ENCODE results near the gene OSGEPL1.
"Not testable (repeated sequence)": the region's sequence is repeated elsewhere in the genome, so short reads cannot be mapped to it uniquely, and the experiment has no call there.

OSGEPL1 gene

DNA sequence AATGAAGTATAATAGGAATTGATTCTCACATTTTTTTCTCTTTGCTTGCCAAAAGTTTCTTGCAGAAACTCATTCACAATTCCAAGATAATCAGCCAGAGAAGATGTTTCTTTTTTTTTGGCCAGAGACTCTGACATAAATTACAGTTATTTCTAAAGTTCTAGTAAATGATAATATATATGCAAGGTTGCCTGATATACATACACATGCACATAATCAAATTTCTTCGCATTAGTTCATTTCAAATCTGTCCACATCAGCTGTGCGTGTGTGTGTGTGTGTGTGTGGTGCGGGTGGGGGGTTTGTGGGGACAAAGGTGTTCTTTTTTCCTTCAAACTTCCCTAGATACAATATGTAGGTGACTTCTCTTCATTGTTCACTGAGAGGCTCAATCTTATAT is 33.2 kb downstream of the OSGEPL1 start:
- no peak for DNase-seq (ENCODE audit: low read depth)

DNA sequence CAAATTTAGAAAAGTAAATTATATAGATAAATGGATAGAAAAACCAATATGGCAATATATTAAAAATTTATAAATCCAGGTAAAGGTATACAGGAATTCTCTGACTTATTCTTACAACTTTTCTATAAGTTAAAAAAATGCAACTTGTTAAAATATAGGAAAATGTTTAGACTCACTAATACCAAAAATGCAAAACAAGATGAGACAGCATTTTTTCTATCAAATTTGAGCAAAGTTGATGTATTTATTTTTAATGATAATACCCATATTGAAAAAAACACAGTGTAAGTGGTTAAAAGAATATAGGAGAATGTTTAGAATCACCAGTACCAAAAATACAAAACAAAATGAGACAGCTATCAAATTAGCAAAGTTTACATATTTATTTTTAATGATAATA is 35.7 kb downstream of the OSGEPL1 start:
- no peak for DNase-seq (ENCODE audit: low read depth)

GRCh38 chr2:189726271-189726670 is 36.3 kb downstream of the OSGEPL1 start:
- no peak for DNase-seq (ENCODE audit: low read depth)

GRCh38 chr2:189723192-189723591 is 39.4 kb downstream of the OSGEPL1 start:
- DNase-seq (ENCODE audit: low read depth): no peak

GRCh38 chr2:189719571-189719970 is 43.0 kb downstream of the OSGEPL1 start:
- DNase-seq (ENCODE audit: low read depth): peak; percentile 30

GRCh38 chr2:189717593-189717992 is 45.0 kb downstream of the OSGEPL1 start:
- DNase-seq (ENCODE audit: low read depth): not testable (repeated sequence)

GRCh38 chr2:189709501-189710221 is 52.9 kb downstream of the OSGEPL1 start:
- DNase-seq (ENCODE audit: low read depth): no peak

DNA sequence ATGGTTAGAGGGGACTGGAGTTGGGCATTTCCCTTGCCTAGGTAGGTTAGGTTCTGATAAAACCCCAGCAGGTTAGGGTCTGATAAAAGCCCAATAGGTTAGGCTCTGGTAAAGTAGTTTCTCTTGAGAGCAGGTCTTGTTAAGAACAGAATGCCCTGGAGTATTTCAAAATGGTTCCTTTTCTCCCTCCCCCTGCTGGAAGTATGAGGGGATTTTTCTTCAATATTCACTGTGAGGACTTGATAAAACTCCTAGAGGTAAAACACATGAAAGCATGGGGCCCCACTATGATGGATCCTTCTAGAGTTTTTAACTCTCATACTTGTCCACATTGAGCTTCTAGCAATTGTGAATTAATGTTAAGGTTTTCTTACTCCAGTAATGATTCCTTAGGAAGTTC is 60.5 kb downstream of the OSGEPL1 start:
- peak; percentile 12 for DNase-seq (ENCODE audit: low read depth)

GRCh38 chr2:189700681-189701080 is 61.9 kb downstream of the OSGEPL1 start:
- DNase-seq (ENCODE audit: low read depth): no peak

- peak; percentile 55 for DNase-seq (ENCODE audit: low read depth)
Observed at GRCh38 chr2:189698020-189698887, 64.3 kb downstream of the OSGEPL1 start.
